Thyroid gland (tissue), 4 donors: Measurements from ENCODE around the gene RUSC2. TPM values are rescaled to one million over a fixed set of nuclear protein-coding genes. Genes with fewer than 3 reads are reported as not detected.

Experiments used
- DNase-seq, 2 donors: peaks; one replicate each; pipeline ENCODE4 v3.0.0-alpha.2; 2019
- H3K27ac ChIP-seq, 3 donors: fragments of 200-600 bp; sonication (generic); 1 replicate in 2 of 3; 2 replicates in 1 of 3; pipeline ENCODE4 v1.5.1; 2016 to 2019; ENCODE audit warnings: mild to moderate bottlenecking in 1 of 3, moderate library complexity in 1 of 3
- H3K27me3 ChIP-seq: fragments of 200-600 bp; sonication (generic); one replicate; pipeline ENCODE4 v1.5.1; 2019
- H3K36me3 ChIP-seq, 2 donors: fragments of 200-600 bp; sonication (generic); one replicate each; pipeline ENCODE4 v1.5.1; 2016 to 2019
- H3K4me1 ChIP-seq, 2 donors: fragments of 200-600 bp; sonication (generic); one replicate each; pipeline ENCODE4 v1.5.1; 2017 to 2019
- H3K4me3 ChIP-seq, 3 donors: fragments of 200-600 bp; sonication (generic); replicated peaks in 1 of 3; 1 replicate in 2 of 3; 2 replicates in 1 of 3; pipeline ENCODE4 v1.5.1; 2016; ENCODE audit warnings: mild to moderate bottlenecking in 1 of 3
- H3K9me3 ChIP-seq: fragments of 200-600 bp; sonication (generic); one replicate; pipeline ENCODE4 v1.5.1; 2017
- CTCF ChIP-seq, 6 experiments: fragments of 200-600 bp in 3 of 6; fragments of 450-650 bp in 3 of 6; sonication (generic) in 3 of 6; IDR thresholded peaks; one replicate each; pipeline ENCODE4 v1.5.1; 2016 to 2019; ENCODE audit warnings: antibody characterized with exemption in 6 of 6, mild to moderate bottlenecking in 2 of 6, inconsistent platforms in 1 of 6, moderate library complexity in 1 of 6
- POLR2A ChIP-seq, 2 donors: fragments of 450-650 bp; IDR thresholded peaks; one replicate each; pipeline ENCODE4 v1.6.1; 2017; ENCODE audit warnings: antibody characterized with exemption in 2 of 2, mild to moderate bottlenecking in 2 of 2, moderate library complexity in 1 of 2
- WGBS, 2 donors: methylation state at CpG; one replicate each; pipeline ENCODE4 v1.1.5; 2017; 5-methylcytosine and 5-hydroxymethylcytosine counted together
- intact Hi-C: fragments of 100-400 bp; cut with DNase I; formaldehyde crosslinking; loops from one replicate; pipeline ENCODE4 v1.15.1; 2023
- total RNA-seq, 4 donors: library from RNA; depleted of rRNA; stranded (reverse); fragments of >200 nt; gene quantifications; one replicate each; pipeline ENCODE4 v1.2.3, GENCODE V29; 2016

Gene RUSC2
- total RNA-seq, 4 donors from 2014 or later: 15.2 to 28.2 (median 26.4) TPM

GRCh38 chr9:35464141-35465025, 25.5 kb upstream of the RUSC2 start:
- intact Hi-C loops: no loop called here
- Histone ChIP-seq H3K4me1 (no peaks in the 10 kb centered on the region), H3K27me3 (no peaks in the 10 kb centered on the region), H3K27ac (no peak overlapping the region), H3K9me3 (no peaks in the 10 kb centered on the region), H3K4me3 (no peak overlapping the region), H3K36me3 (no peaks in the 10 kb centered on the region)
- 50 to 52% methylated on average over 2 of the region's 2 CpGs for WGBS, 2 donors
- no peak for DNase-seq
- TF ChIP-seq POLR2A (IDR thresholded peaks at IDR 0.05) (no peak), CTCF (IDR thresholded peaks at IDR 0.05) (no peak)

- intact Hi-C loops: loop anchor here (10.0 kb wide), 1 partner anchor 566 kb away; no protein-coding TSS in a partner anchor
- Histone ChIP-seq H3K4me3 (no peak overlapping the region), H3K36me3 (no peaks in the 10 kb centered on the region), H3K27me3 (no peaks in the 10 kb centered on the region), H3K4me1 (peaks cover 0 to 4% of the 10 kb centered on the region in 2 donors), H3K9me3 (no peaks in the 10 kb centered on the region), H3K27ac (no peak overlapping the region)
- TF ChIP-seq POLR2A (IDR thresholded peaks at IDR 0.05) (no peak), CTCF (IDR thresholded peaks at IDR 0.05) (no peak)
- 86 to 93% methylated on average over 1 of the region's 1 CpG for WGBS, 2 donors
- DNase-seq: no peak
These were observed 19.6 kb upstream of the RUSC2 start for GRCh38 chr9:35470340-35470739.

- Histone ChIP-seq H3K4me1 (peaks cover 0 to 4% of the 10 kb centered on the region in 2 donors), H3K9me3 (no peaks in the 10 kb centered on the region), H3K27ac (peak overlapping the region in 1 of 3 donors; percentile 32), H3K4me3 (no peak overlapping the region), H3K27me3 (no peaks in the 10 kb centered on the region), H3K36me3 (no peaks in the 10 kb centered on the region)
- DNase-seq: no peak
- 71% methylated on average over 4 of the region's 4 CpGs for WGBS, 2 donors
- TF ChIP-seq CTCF (IDR thresholded peaks at IDR 0.05) (no peak), POLR2A (IDR thresholded peaks at IDR 0.05) (no peak)
- intact Hi-C loops: loop anchor here (10.0 kb wide), 1 partner anchor 566 kb away; no protein-coding TSS in a partner anchor
These were observed 19.0 kb upstream of the RUSC2 start for GRCh38 chr9:35470894-35471293.

- Histone ChIP-seq H3K27ac (no peak overlapping the region), H3K4me1 (no peaks in the 10 kb centered on the region), H3K9me3 (no peaks in the 10 kb centered on the region), H3K27me3 (no peaks in the 10 kb centered on the region), H3K36me3 (no peaks in the 10 kb centered on the region), H3K4me3 (no peak overlapping the region)
- TF ChIP-seq POLR2A (IDR thresholded peaks at IDR 0.05): no peak
- TF ChIP-seq CTCF (IDR thresholded peaks at IDR 0.05): no peak
- WGBS, 2 donors: 74 to 77% methylated on average over 8 of the region's 8 CpGs
- intact Hi-C loops: loop anchor here (5.0 to 10.0 kb wide), 2 partner anchors 359 to 572 kb away; partner anchors contain the start of gene ATOSB
- no peak for DNase-seq
These were observed 13.3 kb upstream of the RUSC2 start for GRCh38 chr9:35476596-35476995.
